Gastrocnemius medialis (tissue), 4 donors: Measurements from ENCODE around the gene IL20RA. TPM values are rescaled to one million over a fixed set of nuclear protein-coding genes. Genes with fewer than 3 reads are reported as not detected.

Source experiments
- ATAC-seq, 2 donors: fragments of 150-250 bp; one replicate each; pipeline ENCODE4 v1.9.1; 2016
- DNase-seq, 2 donors: peaks; one replicate each; pipeline ENCODE4 v3.0.0-alpha.2; 2019
- H3K27ac ChIP-seq, 4 donors: fragments of 200-600 bp; sonication (generic); 1 replicate in 1 of 4; 2 replicates in 3 of 4; pipeline ENCODE4 v1.5.1; 2016 to 2018; ENCODE audit warnings: mild to moderate bottlenecking in 2 of 4, moderate library complexity in 1 of 4
- H3K27me3 ChIP-seq, 3 donors: fragments of 200-600 bp; sonication (generic) in 2 of 3; 1 replicate in 1 of 3; 2 replicates in 2 of 3; pipeline versions ENCODE4 v1.5.1 to v1.6.0; 2016 to 2019; ENCODE audit warnings: mild to moderate bottlenecking in 1 of 3, moderate library complexity in 1 of 3
- H3K36me3 ChIP-seq, 2 donors: fragments of 200-600 bp; sonication (generic) in 1 of 2; one replicate each; pipeline ENCODE4 v1.5.1; 2017 to 2018
- H3K4me1 ChIP-seq, 2 donors: fragments of 200-600 bp; sonication (generic) in 1 of 2; one replicate each; pipeline ENCODE4 v1.5.1; 2016 to 2017; ENCODE audit warnings: mild to moderate bottlenecking in 2 of 2
- H3K4me3 ChIP-seq, 4 donors: fragments of 200-600 bp; sonication (generic) in 3 of 4; 1 replicate in 1 of 4; 2 replicates in 3 of 4; pipeline ENCODE4 v1.5.1; 2016 to 2019; ENCODE audit warnings: mild to moderate bottlenecking in 2 of 4
- H3K9me3 ChIP-seq, 3 donors: fragments of 200-600 bp; sonication (generic) in 2 of 3; 1 replicate in 1 of 3; 2 replicates in 2 of 3; pipeline ENCODE4 v1.5.1; 2016 to 2019
- CTCF ChIP-seq, 5 experiments: fragments of 450-650 bp in 3 of 5; fragments of 200-600 bp in 2 of 5; sonication (generic) in 2 of 5; IDR thresholded peaks in 4 of 5; conservative IDR thresholded peaks in 1 of 5; 1 replicate in 4 of 5; 2 replicates in 1 of 5; pipeline ENCODE4 v1.5.1; 2016 to 2019; ENCODE audit warnings: antibody characterized with exemption in 5 of 5, mild to moderate bottlenecking in 3 of 5, moderate library complexity in 3 of 5
- POLR2A ChIP-seq, 2 donors: fragments of 450-650 bp; IDR thresholded peaks; one replicate each; pipeline ENCODE4 v1.6.1; 2017; ENCODE audit warnings: antibody characterized with exemption in 2 of 2, mild to moderate bottlenecking in 2 of 2, moderate library complexity in 2 of 2
- in situ Hi-C, 4 donors: fragments of 200-750 bp; cut with MboI; loops; one replicate each; pipeline versions ENCODE4 v1.15.0 to v1.8.0; 2017; ENCODE audit warnings: low sequenced_read_pairs in 4 of 4
- intact Hi-C: fragments of 100-400 bp; cut with DNase I; formaldehyde crosslinking; loops from one replicate; pipeline ENCODE4 v1.15.1; 2023; ENCODE audit warnings: low total_unique reads
- total RNA-seq, 4 donors: library from RNA; depleted of rRNA; stranded (reverse); fragments of >200 nt; gene quantifications; one replicate each; pipeline versions ENCODE4 v1.1.0 to v1.2.3, GENCODE V29; 2016

IL20RA gene
- total RNA-seq, 4 donors from 2014 or later, result 0.32 to 1.1 TPM; not detected in 2

- peaks cover 0 to 8% (median 2%) of the 10 kb centered on the region in 3 donors for H3K27me3 ChIP-seq
- ATAC-seq (no peak), DNase-seq (no peak)
- no peak overlapping the region for H3K27ac ChIP-seq
- H3K4me3 ChIP-seq, result no peak overlapping the region
- no peaks in the 10 kb centered on the region for H3K36me3 ChIP-seq
- no peak for TF ChIP-seq CTCF (IDR thresholded peaks at IDR 0.05 in 4 of 5, conservative IDR thresholded peaks at IDR 0.05 in 1 of 5)
- no peak for TF ChIP-seq POLR2A (IDR thresholded peaks at IDR 0.05)
- H3K9me3 ChIP-seq, result no peaks in the 10 kb centered on the region
- intact Hi-C loops, result no loop called here
- H3K4me1 ChIP-seq, result no peaks in the 10 kb centered on the region
- in situ Hi-C loops, result no loop called here
Observed at GRCh38 chr6:136983687-136984086, 61.1 kb downstream of the IL20RA start.

- DNase-seq (no peak), ATAC-seq (no peak)
- Histone ChIP-seq H3K4me1 (no peaks in the 10 kb centered on the region), H3K27me3 (peaks cover 0 to 4% (median 2%) of the 10 kb centered on the region in 3 donors), H3K4me3 (no peak overlapping the region), H3K27ac (no peak overlapping the region), H3K9me3 (no peaks in the 10 kb centered on the region), H3K36me3 (no peaks in the 10 kb centered on the region)
- TF ChIP-seq CTCF (IDR thresholded peaks at IDR 0.05 in 4 of 5, conservative IDR thresholded peaks at IDR 0.05 in 1 of 5) (no peak), POLR2A (IDR thresholded peaks at IDR 0.05) (no peak)
- intact Hi-C loops (no loop called here), in situ Hi-C loops (no loop called here)
Observed at GRCh38 chr6:136982928-136983327, 61.8 kb downstream of the IL20RA start.

- no peak for TF ChIP-seq POLR2A (IDR thresholded peaks at IDR 0.05)
- no peak for TF ChIP-seq CTCF (IDR thresholded peaks at IDR 0.05 in 4 of 5, conservative IDR thresholded peaks at IDR 0.05 in 1 of 5)
- Histone ChIP-seq H3K27ac (no peak overlapping the region), H3K27me3 (peaks cover 0 to 4% (median 0%) of the 10 kb centered on the region in 3 donors), H3K9me3 (no peaks in the 10 kb centered on the region), H3K36me3 (no peaks in the 10 kb centered on the region), H3K4me3 (no peak overlapping the region), H3K4me1 (no peaks in the 10 kb centered on the region)
- ATAC-seq (no peak), DNase-seq (no peak)
- in situ Hi-C loops (no loop called here), intact Hi-C loops (no loop called here)
Observed at GRCh38 chr6:136980070-136980469, 64.7 kb downstream of the IL20RA start.

GRCh38 chr6:136979206-136979605, 65.6 kb downstream of the IL20RA start:
- no peaks in the 10 kb centered on the region for H3K4me1 ChIP-seq
- ATAC-seq (no peak), DNase-seq (no peak)
- TF ChIP-seq CTCF (IDR thresholded peaks at IDR 0.05 in 4 of 5, conservative IDR thresholded peaks at IDR 0.05 in 1 of 5), result no peak
- no peak for TF ChIP-seq POLR2A (IDR thresholded peaks at IDR 0.05)
- H3K9me3 ChIP-seq, result no peaks in the 10 kb centered on the region
- peaks cover 0 to 4% (median 0%) of the 10 kb centered on the region in 3 donors for H3K27me3 ChIP-seq
- no peaks in the 10 kb centered on the region for H3K36me3 ChIP-seq
- intact Hi-C loops, result no loop called here
- no peak overlapping the region for H3K4me3 ChIP-seq
- in situ Hi-C loops, result no loop called here
- H3K27ac ChIP-seq, result no peak overlapping the region

- in situ Hi-C loops (no loop called here), intact Hi-C loops (no loop called here)
- no peaks in the 10 kb centered on the region for H3K36me3 ChIP-seq
- DNase-seq, result no peak
- no peaks in the 10 kb centered on the region for H3K9me3 ChIP-seq
- no peaks in the 10 kb centered on the region for H3K4me1 ChIP-seq
- H3K27me3 ChIP-seq, result peaks cover 0 to 4% (median 0%) of the 10 kb centered on the region in 3 donors
- TF ChIP-seq CTCF (IDR thresholded peaks at IDR 0.05 in 4 of 5, conservative IDR thresholded peaks at IDR 0.05 in 1 of 5) (no peak), POLR2A (IDR thresholded peaks at IDR 0.05) (no peak)
- no peak overlapping the region for H3K4me3 ChIP-seq
- H3K27ac ChIP-seq, result no peak overlapping the region
- ATAC-seq, result no peak
Observed at GRCh38 chr6:136977075-136977474, 67.7 kb downstream of the IL20RA start.
